HG03066 (cell line): ENCODE data around the gene SYNPO.

Source experiments
- ATAC-seq: cut with Tn5 transposase; IDR thresholded peaks from one replicate; pipeline ENCODE4 v1.9.1; 2021; ENCODE audit warnings: low read depth; ENCODE audit not compliant: unreplicated experiment

The SYNPO gene

GRCh38 chr5:150606476-150606875, 34.0 kb upstream of the SYNPO start:
- ATAC-seq: no peak

GRCh38 chr5:150607105-150607504, 33.4 kb upstream of the SYNPO start:
- ATAC-seq: no peak

GRCh38 chr5:150607991-150608390, 32.5 kb upstream of the SYNPO start:
- ATAC-seq: no peak

- ATAC-seq: no peak
Measured at GRCh38 chr5:150608991-150609390, 31.5 kb upstream of the SYNPO start.

- no peak for ATAC-seq
Measured at GRCh38 chr5:150609843-150610584, 30.4 kb upstream of the SYNPO start.

GRCh38 chr5:150611026-150611425, 29.4 kb upstream of the SYNPO start:
- ATAC-seq: no peak

GRCh38 chr5:150612405-150612804, 28.1 kb upstream of the SYNPO start:
- ATAC-seq: no peak

GRCh38 chr5:150612905-150613670, 27.4 kb upstream of the SYNPO start:
- ATAC-seq: no peak

GRCh38 chr5:150613991-150614660, 26.3 kb upstream of the SYNPO start:
- no peak for ATAC-seq

- ATAC-seq: no peak
Measured at GRCh38 chr5:150614661-150615060, 25.8 kb upstream of the SYNPO start.

- ATAC-seq: no peak
Measured at GRCh38 chr5:150615141-150615699, 25.2 kb upstream of the SYNPO start.

- no peak for ATAC-seq
Measured at GRCh38 chr5:150616024-150616470, 24.4 kb upstream of the SYNPO start.

- no peak for ATAC-seq
Measured at GRCh38 chr5:150616506-150616905, 24.0 kb upstream of the SYNPO start.

GRCh38 chr5:150618163-150618562, 22.3 kb upstream of the SYNPO start:
- no peak for ATAC-seq

- ATAC-seq: no peak
Measured at GRCh38 chr5:150618588-150619281, 21.7 kb upstream of the SYNPO start.

GRCh38 chr5:150619359-150620230, 20.9 kb upstream of the SYNPO start:
- ATAC-seq: no peak

- ATAC-seq: no peak
Measured at GRCh38 chr5:150621301-150621700, 19.2 kb upstream of the SYNPO start.

GRCh38 chr5:150622157-150622556, 18.3 kb upstream of the SYNPO start:
- no peak for ATAC-seq

GRCh38 chr5:150623152-150623877, 17.1 kb upstream of the SYNPO start:
- no peak for ATAC-seq
